Thyroid gland (tissue), 4 donors: ENCODE results near the gene ADGRF3.

ENCODE experiments used
- POLR2A ChIP-seq, 2 donors: fragments of 450-650 bp; IDR thresholded peaks; one replicate each; pipeline ENCODE4 v1.6.1; 2017; ENCODE audit warnings: antibody characterized with exemption in 2 of 2, mild to moderate bottlenecking in 2 of 2, moderate library complexity in 1 of 2
- TF ChIP-seq, protein P1 (sequence below), 6 experiments: fragments of 200-600 bp in 3 of 6; fragments of 450-650 bp in 3 of 6; sonication (generic) in 3 of 6; IDR thresholded peaks; one replicate each; pipeline ENCODE4 v1.5.1; 2016 to 2019; ENCODE audit warnings: antibody characterized with exemption in 6 of 6, mild to moderate bottlenecking in 2 of 6, inconsistent platforms in 1 of 6, moderate library complexity in 1 of 6

DNA sequence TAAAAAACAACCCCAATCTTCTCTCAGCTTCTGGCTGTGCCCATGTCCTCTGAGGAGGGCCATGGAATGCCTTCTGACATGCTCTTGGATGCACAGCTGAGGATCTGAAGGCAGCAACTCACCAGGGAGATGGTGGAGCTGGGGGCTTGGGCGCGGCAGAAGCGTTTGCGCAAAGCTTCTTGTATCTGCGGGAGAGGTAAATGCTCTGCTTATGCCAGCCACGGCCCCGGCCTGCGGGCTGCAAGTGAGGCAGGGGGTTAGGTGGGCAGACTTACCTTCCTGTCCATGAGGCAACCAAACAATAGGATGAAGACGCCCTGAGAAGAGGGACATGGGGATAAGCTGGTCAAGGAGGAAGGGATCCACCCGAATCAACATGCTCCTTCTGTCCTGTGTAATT is 36.7 kb downstream of the ADGRF3 start:
- TF ChIP-seq, protein P1, sequence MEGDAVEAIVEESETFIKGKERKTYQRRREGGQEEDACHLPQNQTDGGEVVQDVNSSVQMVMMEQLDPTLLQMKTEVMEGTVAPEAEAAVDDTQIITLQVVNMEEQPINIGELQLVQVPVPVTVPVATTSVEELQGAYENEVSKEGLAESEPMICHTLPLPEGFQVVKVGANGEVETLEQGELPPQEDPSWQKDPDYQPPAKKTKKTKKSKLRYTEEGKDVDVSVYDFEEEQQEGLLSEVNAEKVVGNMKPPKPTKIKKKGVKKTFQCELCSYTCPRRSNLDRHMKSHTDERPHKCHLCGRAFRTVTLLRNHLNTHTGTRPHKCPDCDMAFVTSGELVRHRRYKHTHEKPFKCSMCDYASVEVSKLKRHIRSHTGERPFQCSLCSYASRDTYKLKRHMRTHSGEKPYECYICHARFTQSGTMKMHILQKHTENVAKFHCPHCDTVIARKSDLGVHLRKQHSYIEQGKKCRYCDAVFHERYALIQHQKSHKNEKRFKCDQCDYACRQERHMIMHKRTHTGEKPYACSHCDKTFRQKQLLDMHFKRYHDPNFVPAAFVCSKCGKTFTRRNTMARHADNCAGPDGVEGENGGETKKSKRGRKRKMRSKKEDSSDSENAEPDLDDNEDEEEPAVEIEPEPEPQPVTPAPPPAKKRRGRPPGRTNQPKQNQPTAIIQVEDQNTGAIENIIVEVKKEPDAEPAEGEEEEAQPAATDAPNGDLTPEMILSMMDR (IDR thresholded peaks at IDR 0.05) = no peak
- TF ChIP-seq POLR2A (IDR thresholded peaks at IDR 0.05) = no peak
